Measurements from ENCODE around the gene MRPL41.

DNA sequence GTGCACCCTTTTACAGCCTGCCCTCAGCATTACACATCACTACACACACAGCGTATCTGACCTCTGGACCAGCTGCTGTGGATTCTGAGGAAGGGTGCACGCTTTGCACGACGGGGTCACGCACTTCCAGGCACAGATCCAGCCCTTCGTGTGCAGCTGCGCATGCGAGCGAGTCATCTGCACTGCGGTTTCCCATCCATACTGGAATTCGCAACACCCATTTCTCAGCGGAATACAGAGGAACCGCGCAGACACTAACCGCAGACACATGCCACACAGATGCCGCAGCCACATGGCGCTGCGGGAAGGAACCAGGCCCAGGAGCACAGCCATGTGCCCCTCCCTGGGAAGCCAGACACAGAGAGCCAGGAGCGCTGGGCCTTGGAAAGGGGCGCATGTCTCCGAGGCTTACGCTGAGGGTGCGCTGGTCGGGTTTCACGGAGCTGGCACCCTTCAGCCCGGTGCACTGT lies 44.9 kb upstream of the MRPL41 start:
- TF ChIP-seq POLR2AphosphoS5 (IDR thresholded peaks at IDR 0.05; ENCODE audit: low read depth, low read length) = no peak
- no peak for TF ChIP-seq POLR2A (IDR thresholded peaks at IDR 0.05; ENCODE audit: low read depth, low read length)

Data from GM12892 (cell line).